HG03064 (cell line): ENCODE data around the gene C1D.
"Not testable (repeated sequence)": the region's sequence is repeated elsewhere in the genome, so short reads cannot be mapped to it uniquely, and the experiment has no call there.

Source experiments
- ATAC-seq: cut with Tn5 transposase; IDR thresholded peaks from one replicate; pipeline ENCODE4 v1.9.1; 2021; ENCODE audit warnings: low read depth; ENCODE audit not compliant: unreplicated experiment

Gene C1D

GRCh38 chr2:68062680-68063387 lies at the start of gene C1D:
Gene C1D (minus strand): TSS chr2:68063004. CDS start chr2:68047310, 15,694 bp downstream.
- ATAC-seq, result peak; percentile 91

DNA sequence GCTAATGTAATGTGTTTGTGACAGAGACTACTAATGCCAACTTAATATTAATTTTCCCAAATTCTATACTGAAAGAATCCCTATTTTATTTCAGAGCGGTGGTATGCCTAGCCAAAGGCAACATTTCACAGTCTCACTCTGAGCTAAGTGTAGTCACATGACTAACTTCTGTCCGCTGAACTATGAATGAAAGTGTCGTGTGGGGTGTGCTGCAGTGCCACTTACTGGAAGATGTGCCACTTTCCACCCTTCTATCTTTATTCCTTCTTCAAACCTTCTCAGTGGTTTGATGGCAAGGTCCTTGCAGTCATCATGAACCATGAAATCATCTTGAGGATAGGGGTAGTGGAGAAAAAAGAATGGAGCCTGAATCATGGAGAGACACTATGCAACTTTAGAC lies 47.3 kb upstream of the C1D start:
- ATAC-seq, result no peak

DNA sequence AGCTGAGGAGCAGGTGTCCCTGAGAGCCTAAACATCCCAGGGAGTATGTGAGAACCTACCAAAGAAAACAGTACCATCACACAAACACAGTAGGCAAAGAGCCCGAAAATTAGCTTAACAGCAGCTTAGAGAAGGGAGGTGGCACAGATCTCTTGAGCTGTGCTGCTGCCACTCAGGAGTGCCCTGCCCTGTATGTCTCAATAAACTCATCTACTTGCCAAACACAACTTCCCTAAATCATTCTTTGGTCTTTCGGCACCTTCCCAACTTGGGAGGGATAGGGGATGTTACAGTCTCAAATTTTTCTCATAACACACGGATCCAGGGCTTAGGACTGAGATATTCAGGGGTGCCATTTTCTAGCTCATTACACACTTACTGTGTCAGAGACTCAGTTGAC lies 45.3 kb upstream of the C1D start:
- ATAC-seq, result no peak

- no peak for ATAC-seq
Observed at GRCh38 chr2:68107475-68107874, 44.7 kb upstream of the C1D start.

- no peak for ATAC-seq
Observed at GRCh38 chr2:68104111-68104835, 41.5 kb upstream of the C1D start.

DNA sequence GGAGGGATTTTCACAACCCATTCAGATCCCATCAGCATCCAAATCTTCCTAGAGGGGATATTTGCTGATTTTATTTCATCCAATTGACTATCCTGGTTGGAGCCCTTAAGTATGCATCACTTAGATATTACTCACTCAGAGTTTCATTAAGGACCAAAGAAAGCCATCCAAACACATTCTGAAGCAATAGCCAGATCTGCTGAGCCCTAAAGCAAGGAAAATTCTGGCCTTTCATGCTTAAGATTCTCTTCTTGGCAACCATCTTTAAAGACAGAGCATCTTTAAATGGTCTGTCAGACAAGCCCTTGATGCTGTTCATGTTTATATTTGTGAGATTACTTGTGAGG lies 40.9 kb upstream of the C1D start:
- no peak for ATAC-seq

GRCh38 chr2:68103030-68103708 lies 40.4 kb upstream of the C1D start:
- ATAC-seq, result no peak

- no peak for ATAC-seq
Observed at GRCh38 chr2:68100189-68100588, 37.4 kb upstream of the C1D start.

DNA sequence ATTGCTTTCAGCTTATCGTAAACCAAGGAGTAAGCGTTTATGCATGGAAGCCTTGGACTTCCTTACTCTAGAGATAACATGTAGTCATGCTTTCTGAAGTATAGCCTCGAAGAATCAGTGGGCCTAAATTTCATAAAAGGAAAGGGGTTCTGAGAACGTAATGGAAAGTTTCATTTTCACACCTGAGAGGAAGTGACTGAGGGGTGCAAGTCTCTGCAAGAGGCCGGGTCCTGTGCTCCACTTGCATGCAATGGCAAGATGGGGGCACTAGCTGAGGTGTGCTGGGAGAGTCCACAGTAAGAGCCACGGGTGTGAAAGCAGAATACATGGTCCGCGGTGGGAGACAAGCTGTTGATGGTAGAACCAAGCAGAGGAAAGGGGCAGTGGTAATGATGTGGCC lies 36.5 kb upstream of the C1D start:
- no peak for ATAC-seq

DNA sequence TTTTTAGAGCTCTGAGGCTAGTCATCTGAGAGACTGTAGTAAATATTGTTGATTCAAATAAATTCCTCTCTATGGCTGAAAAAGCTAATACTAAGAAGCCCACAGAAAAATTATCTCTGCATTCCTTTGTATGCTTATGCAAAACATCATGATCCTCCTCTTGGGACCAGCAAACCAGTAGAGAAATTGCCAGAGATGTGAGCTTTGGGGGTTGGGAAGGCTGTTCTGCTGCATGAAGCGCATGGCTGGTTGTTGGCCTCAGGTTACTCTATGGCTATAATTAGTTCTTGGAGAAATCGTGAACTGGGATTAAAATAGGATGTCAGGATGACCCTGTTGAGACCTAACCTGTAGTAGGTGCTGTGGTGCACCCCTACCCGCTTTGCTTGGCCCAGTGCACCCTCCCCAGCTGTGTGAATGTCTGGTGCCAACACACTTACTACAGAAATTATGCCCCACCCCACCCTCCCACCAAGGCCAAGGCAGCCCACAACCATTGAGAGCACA lies 35.5 kb upstream of the C1D start:
- ATAC-seq, result no peak

DNA sequence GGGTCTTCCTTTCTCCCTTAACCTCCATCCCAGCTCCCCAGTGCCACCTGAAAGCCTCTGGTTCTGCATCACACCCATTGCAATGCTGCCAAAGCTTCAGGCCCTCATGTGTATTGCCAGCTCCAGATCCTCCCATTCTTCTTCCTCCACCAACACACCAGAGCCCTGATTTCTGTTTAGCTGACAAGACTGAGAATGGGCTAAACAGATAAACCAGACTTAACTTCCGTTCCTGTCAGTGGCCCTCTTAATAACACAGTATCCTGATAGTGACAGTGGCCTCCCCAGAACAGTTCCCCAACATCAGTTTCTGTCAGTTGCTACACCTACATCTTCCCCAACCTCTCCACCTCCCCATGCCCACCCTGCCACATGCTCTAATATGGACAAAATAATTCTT lies 31.3 kb upstream of the C1D start:
- no peak for ATAC-seq

GRCh38 chr2:68093634-68094033 lies 30.8 kb upstream of the C1D start:
- ATAC-seq, result no peak

DNA sequence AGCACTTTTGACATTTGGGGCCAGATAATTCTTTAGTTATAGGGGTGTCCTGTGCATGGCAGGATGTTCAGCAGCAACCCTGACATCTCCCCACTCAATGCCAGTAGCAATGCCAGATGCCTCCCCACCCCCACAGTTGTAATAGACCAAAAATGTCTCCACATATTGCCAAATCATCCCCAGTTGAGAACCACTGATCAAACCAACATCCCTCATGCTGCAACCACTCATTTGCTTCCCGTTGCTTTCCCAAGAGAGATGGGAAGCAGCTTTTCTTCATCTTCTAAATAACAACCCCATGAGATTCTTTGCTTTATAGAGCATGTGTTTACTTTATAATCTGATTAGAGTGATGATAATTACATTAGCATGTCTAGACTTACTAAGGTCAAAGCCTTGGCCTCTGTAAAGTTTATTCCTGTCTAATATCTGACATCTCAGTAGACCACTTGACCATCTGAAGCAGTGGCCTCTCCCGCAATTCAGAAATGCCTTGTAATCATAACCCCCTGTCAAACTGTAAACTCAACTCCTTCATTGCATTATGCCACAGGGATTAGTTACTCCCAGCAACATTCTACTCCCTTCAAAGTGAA lies 28.7 kb upstream of the C1D start:
- ATAC-seq, result no peak

DNA sequence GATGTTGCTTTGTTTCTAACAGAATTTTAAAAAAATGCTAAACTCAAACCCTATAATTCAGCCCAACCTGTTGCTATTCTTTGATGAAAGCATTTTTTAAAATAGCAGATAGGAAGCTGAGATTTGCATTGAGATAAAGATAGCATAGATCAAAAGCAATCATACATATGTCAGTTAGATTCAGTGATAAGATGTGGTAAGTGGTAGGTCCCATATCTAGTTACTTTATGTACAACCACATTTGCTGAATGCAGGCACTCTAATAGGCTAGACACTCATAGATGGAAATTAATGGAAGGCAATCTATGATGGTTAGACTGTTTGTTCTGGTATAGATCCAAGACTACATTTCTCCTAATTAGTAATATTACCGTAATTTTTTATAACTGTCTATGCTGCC lies 27.2 kb upstream of the C1D start:
- no peak for ATAC-seq

DNA sequence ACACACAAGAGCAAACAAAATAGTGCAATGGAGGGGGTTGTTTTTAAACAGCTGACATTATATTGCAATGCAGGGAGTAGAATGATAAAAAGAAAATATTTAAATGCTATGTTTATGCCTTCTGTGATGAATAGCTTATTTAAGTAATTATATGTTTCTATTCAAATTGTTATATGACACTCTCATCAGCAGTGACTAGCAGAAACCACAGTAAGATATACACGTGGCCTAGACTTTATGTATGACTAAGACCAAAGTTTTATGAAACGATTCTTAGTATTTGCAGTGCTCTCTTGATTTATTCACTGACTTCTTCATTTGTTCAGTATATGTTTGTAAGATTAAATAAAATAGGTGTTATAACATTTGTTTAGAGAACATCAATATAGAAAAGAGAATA lies 26.1 kb upstream of the C1D start:
- ATAC-seq, result no peak

DNA sequence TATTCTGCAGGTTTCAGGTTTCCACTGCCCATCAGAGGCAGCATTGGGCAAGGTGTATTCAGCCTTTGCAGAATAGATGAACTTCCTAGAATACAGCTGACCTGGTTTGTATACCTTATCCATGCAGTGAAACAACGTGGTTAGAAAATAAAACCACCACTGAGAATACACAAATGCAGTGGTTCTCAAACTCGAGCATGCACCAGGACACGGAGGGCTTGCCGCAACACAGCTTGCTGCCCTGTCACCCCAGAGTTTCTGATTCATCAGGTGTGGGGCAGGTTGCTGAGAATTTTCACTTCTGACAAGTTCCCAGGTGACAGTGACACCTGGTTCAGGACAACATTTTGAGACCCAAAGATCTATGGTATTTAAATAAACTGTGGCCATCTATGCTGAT lies 23.4 kb upstream of the C1D start:
- ATAC-seq, result no peak

GRCh38 chr2:68083346-68083745 lies 20.5 kb upstream of the C1D start:
- no peak for ATAC-seq

DNA sequence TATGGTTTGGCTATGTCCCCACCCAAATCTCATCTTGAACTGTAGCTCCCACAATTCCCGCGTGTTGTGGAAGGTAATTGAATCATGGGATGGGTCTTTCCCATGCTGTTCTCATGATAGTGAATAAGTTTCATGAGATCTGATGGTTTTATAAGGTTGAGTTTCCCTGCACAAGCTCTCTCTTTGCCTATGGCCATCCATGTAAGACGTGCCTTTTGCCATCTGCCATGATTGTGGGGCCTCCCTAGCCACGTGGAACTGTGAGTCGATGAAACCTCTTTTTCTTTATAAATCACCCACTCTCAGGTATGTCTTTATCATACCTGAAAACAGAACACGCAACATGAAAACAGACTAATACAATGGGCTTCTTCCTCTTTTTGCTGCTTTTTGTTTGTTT lies 11.2 kb upstream of the C1D start:
- ATAC-seq, result no peak

DNA sequence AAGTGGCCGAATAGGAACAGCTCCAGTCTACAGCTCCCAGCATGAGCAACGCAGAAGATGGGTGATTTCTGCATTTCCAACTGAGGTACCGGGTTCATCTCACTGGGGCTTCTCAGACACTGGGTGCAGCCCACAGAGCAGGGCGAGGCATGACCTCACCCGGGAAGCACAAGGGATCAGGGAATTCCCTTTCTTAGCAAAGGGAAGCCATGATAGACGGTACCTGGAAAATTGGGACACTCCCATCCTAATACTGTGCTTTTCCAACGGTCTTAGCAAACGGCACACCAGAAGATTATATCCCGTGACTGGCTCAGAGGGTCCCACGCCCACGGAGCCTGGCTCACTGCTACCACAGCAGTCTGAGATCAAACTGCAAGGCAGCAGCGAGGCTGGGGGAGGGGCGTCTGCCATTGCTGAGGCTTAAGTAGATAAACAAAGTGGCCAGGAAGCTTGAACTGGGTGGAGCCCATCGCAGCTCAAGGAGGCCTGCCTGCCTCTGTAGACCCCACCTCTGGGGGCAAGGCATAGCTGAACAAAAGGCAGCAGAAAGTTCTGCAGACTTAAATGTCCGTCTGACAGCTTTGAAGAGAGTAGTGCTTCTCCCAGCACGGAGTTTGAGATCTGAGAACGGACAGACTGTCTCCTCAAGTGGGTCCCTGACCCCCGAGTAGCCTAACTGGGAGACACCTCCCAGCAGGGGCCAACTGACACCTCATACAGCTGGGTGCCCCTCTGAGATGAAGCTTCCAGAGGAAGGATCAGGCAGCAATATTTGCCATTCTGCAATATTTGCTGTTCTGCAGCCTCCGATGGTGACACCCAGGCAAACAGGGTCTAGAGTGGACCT lies 1.2 kb upstream of the C1D start:
- ATAC-seq, result not testable (repeated sequence)

DNA sequence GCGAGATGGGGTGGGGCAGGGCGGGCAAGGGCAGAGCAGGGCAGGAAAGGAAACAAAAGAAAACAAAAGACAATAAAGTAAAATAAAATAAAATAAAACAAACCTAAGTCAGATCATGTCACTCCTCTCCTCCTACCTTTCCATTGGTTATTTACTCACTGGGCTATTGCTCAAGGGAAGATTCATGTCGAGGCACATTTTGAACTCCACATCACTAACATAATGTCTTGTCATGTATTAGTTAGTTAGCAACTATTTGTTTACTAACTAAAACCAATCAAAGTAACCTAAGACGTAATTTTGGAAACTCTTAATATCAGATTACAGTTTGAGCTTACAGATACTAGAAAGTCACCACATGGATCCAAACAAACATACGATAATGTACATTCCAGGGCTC lies 2.2 kb downstream of the C1D start:
- no peak for ATAC-seq
